GM21576 (cell line): ENCODE results near the gene RIGI.
A peak's percentile ranks its signal among the peaks of the same experiment; 100 is the strongest.
"Not testable (repeated sequence)": the region's sequence is repeated elsewhere in the genome, so short reads cannot be mapped to it uniquely, and the experiment has no call there.

Source experiments
- ATAC-seq: cut with Tn5 transposase; IDR thresholded peaks from one replicate; pipeline ENCODE4 v1.9.1; 2021; ENCODE audit warnings: mild to moderate bottlenecking, moderate library complexity; ENCODE audit not compliant: unreplicated experiment

RIGI gene

DNA sequence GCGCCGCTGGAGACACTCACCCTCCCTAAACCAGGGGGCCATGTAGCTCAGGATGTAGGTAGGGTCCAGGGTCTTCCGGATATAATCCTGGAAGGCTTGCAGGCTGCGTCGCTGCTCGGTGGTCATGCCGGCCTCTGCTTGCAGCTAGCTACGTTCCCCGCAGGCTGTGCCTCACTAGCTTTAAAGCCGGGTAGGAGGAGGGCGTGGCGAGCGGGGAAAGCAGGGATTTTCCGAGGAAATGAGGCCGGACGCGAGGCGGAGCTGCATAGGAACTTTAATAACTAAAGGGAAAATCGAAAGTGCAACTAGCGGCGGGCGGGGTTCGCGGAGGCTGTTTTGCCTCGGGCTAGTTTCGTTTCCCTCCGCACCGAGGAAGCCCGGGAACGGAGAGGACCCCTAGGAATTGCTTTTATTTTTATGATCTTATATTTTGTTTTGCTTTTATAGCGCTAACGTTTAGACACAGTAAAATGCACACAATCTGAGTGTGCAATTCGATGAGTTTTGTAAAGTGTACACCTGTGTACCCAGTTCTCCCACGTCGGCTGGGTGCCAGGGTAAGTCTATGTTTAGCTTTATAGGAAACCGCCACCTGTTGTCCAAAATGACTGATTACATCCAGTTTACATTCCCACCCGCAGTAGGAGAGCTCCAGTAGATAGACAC, at the start of gene RIGI:
TSS of gene RIGI (minus strand) at position 156 of the 666 bp plus-strand sequence. CDS start at position 126, 30 bp downstream.
- ATAC-seq, result peak; percentile 65

- no peak for ATAC-seq
Measured at GRCh38 chr9:32574858-32575257, 48.9 kb upstream of the RIGI start.

- ATAC-seq, result no peak
Measured at GRCh38 chr9:32573821-32574220, 47.8 kb upstream of the RIGI start.

DNA sequence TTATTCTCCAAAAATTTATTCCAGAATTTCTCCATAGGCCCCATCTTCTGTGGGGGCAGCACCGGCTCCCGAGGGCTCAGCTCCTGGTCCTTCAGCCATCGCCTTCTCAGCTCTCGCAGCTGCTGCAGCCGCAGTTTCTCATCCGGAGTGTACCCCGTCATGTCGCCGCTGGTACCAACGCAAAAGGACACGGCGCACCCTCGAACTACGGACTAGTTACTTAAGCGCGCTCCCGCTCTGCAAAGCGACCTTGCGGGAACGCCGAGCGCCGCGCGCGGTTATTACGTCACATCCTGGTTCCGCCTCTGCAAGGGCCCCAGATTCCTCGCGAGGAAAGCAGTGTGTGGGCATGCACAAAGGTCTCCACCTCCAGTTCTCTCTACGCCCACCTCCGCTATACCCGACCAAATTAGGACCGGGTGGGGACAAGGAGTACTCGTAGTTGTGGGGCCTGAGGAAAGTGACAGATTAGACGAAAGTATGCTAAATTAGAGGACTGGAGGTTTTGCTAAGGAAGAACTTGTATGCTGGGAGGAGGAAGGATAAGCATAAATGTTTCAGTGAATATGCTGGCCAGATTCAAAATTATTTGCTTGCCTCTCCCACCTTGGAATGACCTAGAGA, 47.0 kb upstream of the RIGI start, which contains the start of gene NDUFB6:
TSS of gene NDUFB6 (minus strand) at position 260 of the 624 bp plus-strand sequence. CDS start at position 161, 99 bp downstream.
- ATAC-seq, result peak; percentile 73

- peak; percentile 95 for ATAC-seq
Measured at GRCh38 chr9:32571969-32572899, 46.2 kb upstream of the RIGI start.

GRCh38 chr9:32570262-32570661, 44.3 kb upstream of the RIGI start:
- no peak for ATAC-seq

GRCh38 chr9:32566770-32567169, 40.8 kb upstream of the RIGI start:
- no peak for ATAC-seq

GRCh38 chr9:32565967-32566366, 40.0 kb upstream of the RIGI start:
- ATAC-seq, result no peak

DNA sequence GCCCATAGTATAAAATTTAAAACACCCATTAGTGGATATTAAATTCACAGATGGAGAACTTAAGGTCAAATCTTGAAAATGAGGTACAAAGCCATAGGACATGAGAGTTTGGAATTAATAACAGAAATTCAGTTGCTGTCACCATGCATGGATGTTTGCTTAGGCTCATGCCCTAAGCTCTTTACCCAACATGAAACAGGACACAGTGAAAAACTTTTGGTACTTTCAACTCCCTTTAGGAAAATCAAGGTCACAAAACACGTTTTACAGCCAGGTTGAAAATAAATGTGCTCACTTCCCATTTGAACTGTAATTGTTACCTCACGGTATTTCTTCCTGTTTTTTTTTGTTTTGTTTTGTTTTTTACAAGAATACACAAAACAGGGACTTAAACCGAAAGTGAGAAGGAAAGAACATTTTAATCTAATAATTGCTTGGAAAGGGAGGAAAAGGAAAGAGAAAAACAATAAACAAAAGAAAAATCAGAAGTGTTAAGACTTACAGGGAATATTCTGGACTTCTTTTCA, 32.5 kb upstream of the RIGI start:
- ATAC-seq, result no peak

- ATAC-seq, result no peak
Measured at GRCh38 chr9:32554591-32554990, 28.6 kb upstream of the RIGI start.

- no peak for ATAC-seq
Measured at GRCh38 chr9:32554107-32554506, 28.1 kb upstream of the RIGI start.

GRCh38 chr9:32552172-32552872, 26.3 kb upstream of the RIGI start, which contains the start of the genes SMIM27 and TOPORS:
SMIM27 (plus strand) TSS chr9:32552327; CDS start chr9:32552435, 108 bp downstream.
TOPORS (minus strand) TSS chr9:32552586; CDS start chr9:32552436, 150 bp downstream.
- peak; percentile 68 for ATAC-seq

- no peak for ATAC-seq
Measured at GRCh38 chr9:32551276-32552051, 25.5 kb upstream of the RIGI start.

- peak; percentile 65 for ATAC-seq
Measured at GRCh38 chr9:32550562-32551275, 24.7 kb upstream of the RIGI start.

DNA sequence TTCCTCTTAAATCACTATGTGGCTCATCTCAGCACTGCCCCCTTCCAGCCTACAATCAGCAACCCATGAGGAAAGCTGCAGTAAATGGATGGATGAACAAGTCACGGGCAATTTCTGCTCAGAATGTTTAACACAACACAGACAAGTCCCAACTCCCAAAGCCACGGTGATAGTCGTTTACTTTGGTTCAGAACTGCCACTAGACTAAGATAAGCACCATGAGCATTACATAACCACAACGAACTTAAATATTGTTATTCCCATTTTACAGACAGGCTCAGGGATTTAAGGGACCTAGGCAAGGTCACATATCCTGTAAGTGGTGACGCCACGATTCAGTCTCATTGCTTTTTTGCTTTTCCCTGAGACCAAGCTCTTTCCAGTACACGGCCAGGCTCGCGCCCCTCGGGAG, 24.2 kb upstream of the RIGI start:
- ATAC-seq, result no peak

DNA sequence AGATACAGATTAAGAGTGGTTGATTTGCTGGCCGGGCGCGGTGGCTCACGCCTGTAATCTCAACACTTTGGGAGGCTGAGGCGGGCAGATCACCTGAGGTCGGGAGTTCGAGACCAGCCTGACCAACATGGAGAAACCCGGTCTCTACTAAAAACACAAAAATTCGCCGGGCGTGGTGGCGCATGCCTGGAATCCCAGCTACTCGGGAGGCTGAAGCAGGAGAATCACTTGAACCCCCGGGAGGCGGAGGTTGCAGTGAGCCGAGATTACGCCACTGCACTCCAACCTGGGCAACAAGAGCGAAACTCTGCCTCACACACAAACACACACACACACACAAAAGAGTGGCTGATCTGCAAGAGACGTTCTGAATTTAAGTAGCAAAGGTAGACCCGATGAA, 22.2 kb upstream of the RIGI start:
- not testable (repeated sequence) for ATAC-seq

DNA sequence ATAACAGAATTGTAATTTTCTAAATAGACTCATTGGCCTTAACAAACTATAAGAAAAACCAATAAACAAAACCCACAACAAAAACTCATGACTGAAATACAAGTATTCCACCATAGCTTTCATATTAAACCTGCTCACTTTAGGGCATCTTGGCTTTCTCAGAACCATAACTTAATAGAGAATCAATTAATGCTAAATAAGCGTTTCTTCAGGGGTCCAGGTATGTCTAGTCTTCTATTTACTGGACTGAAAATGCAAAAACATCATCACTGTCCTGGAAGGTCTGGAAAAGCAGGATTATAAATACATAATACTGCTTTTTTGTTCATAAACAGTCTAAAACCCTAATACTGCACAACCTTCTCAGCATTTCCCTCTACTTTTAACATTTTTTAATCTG, 19.9 kb upstream of the RIGI start:
- no peak for ATAC-seq

GRCh38 chr9:32543047-32543446, 17.1 kb upstream of the RIGI start:
- ATAC-seq, result no peak

DNA sequence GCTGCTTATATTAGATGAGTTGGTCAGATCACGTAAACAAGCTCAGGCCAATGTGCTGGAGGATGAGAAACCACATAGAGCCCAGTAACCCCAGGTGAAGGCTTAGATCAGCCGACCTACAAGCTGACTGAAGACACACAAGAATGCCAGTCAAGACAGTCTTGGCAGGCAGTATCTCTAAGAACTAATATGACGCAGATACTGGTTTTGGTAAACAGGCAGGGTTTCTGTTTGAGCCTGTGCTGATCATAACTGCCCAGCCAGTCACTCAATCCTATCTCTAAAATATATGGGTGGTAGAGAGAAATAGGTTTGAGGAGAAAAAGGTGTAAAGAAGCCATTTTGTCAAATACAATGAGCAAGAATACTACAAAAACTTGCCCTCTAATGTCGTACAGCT, 7.8 kb upstream of the RIGI start:
- no peak for ATAC-seq
